Measurements from ENCODE around the gene THAP8. TPM values are rescaled to one million over a fixed set of nuclear protein-coding genes. Genes with fewer than 3 reads are reported as not detected.

The THAP8 gene
- total and polyA plus RNA-seq, 2 of the 8 experiments (the other 6 are each of a cell fraction or from before 2014, with no cell fraction given): 6.0 to 11.1 TPM

DNA sequence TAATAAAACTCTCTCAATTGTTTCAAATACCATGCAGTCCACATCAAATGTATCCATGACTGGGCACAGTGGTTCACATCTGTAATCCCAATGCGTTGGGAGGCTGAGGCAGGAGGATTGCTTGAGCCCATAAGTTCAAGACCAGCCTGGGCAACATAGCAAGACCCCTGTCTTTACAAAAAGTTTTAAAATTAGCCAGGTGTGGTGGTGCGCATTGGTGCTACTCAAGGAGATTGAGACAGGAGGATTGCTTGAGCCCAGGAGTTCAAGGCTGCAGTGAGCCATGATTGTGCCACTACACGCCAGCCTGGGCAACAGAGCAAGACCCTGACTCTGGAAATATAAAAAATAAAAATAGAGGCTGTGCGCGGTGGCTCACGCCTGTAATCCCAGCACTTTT is 26.4 kb downstream of the THAP8 start:
- DNase-seq (ENCODE audit: low read depth in 1 of 2, low spot score in 2 of 2) (no peak), FAIRE-seq (no peak)
- Histone ChIP-seq H2AK5ac (ENCODE audit: low read depth, low read length) (no peak overlapping the region), H3K4ac (replicated peaks; ENCODE audit: insufficient read length, low read depth, low read length) (no peak overlapping the region), H2BK15ac (ENCODE audit: low read length) (no peak overlapping the region), H3K27ac (ENCODE audit: low read depth, low read length) (no peak overlapping the region), H2BK120ac (replicated peaks; ENCODE audit: low read depth, low read length) (no peak overlapping the region), H3K4me3 (ENCODE audit: extremely low read depth in 1 of 4, insufficient read depth in 2 of 4, low read depth in 3 of 4, low read length in 4 of 4) (no peak overlapping the region), H4K8ac (ENCODE audit: extremely low read depth, insufficient read depth, low read length) (no peak overlapping the region), H4K20me1 (replicated peaks in 1 of 2; ENCODE audit: control insufficient read depth in 1 of 2, insufficient read depth in 2 of 2, low read length in 2 of 2) (peaks cover 0 to 9% of the 10 kb centered on the region in 2 experiments), H3K23me2 (ENCODE audit: low read depth, low read length) (no peaks in the 10 kb centered on the region; the same call in 1 of the 2 replicates), H3K27me3 (replicated peaks in 1 of 4; ENCODE audit: control insufficient read depth in 3 of 4, extremely low read depth in 1 of 4, insufficient read depth in 3 of 4, low read length in 3 of 4) (peaks cover 0 to 2% (median 0%) of the 10 kb centered on the region in 4 experiments; a peak in 1 of 7 replicates), H3K23ac (ENCODE audit: insufficient read length) (no peak overlapping the region), H3K18ac (ENCODE audit: extremely low read depth, low read length) (no peak overlapping the region), H2AFZ (ENCODE audit: low read length) (no peak overlapping the region), H3K9ac (replicated peaks in 1 of 4; ENCODE audit: extremely low read depth in 1 of 4, low read depth in 3 of 4, low read length in 3 of 4) (no peak overlapping the region), H3K36me3 (ENCODE audit: control insufficient read depth in 2 of 4, insufficient read depth in 4 of 4, low read length in 3 of 4) (peaks cover 0 to 17% (median 5%) of the 10 kb centered on the region in 4 experiments; a peak in 4 of 8 replicates), H3K9me3 (ENCODE audit: insufficient read depth in 2 of 2, low read depth in 1 of 2, low read length in 1 of 2) (no peaks in the 10 kb centered on the region), H3K4me1 (replicated peaks in 1 of 4; ENCODE audit: control insufficient read depth in 3 of 4, insufficient read depth in 4 of 4, low read length in 3 of 4) (peaks cover 0 to 4% (median 0%) of the 10 kb centered on the region in 4 experiments; a peak in 4 of 7 replicates), H4K5ac (ENCODE audit: insufficient read length, low read depth, low read length) (no peak overlapping the region), H3K14ac (ENCODE audit: insufficient read length) (no peak overlapping the region), H3K79me1 (ENCODE audit: low read depth, low read length) (no peaks in the 10 kb centered on the region), H2BK5ac (ENCODE audit: low read depth, low read length) (no peak overlapping the region), H4K91ac (replicated peaks; ENCODE audit: insufficient read length, low read length) (no peak overlapping the region), H3K56ac (replicated peaks; ENCODE audit: insufficient read length, low read depth, low read length) (no peak overlapping the region), H2BK20ac (ENCODE audit: low read length) (no peak overlapping the region), H3K79me2 (ENCODE audit: control insufficient read depth in 1 of 2, insufficient read depth in 2 of 2, low read length in 2 of 2) (no peaks in the 10 kb centered on the region), H3K4me2 (ENCODE audit: insufficient read depth in 1 of 2, low read depth in 2 of 2, low read length in 2 of 2) (no peak overlapping the region), H2BK12ac (ENCODE audit: low read depth, low read length) (no peak overlapping the region)
- POLR2A ChIA-PET (ENCODE audit: partially characterized antibody): no interaction called here
- CTCF ChIA-PET (ENCODE audit: partially characterized antibody): interaction anchor here (1.7 kb wide), 1 partner anchor 23 kb away, joined by 3 read pairs; no protein-coding TSS in a partner anchor
- WGBS, 2 experiments (ENCODE audit: extremely low coverage in 1 of 2, insufficient coverage in 1 of 2, insufficient read length in 1 of 2, insufficient replicate concordance in 2 of 2, low coverage in 1 of 2, low lambda C conversion rate in 2 of 2, missing lambda C conversion rate in 1 of 2): 92% methylated on average over 6 of the region's 6 CpGs; no CpG with 5 or more reads in 1 of the 2 experiments
- TF ChIP-seq HDAC6 (IDR thresholded peaks at IDR 0.05; ENCODE audit: low read depth, low read length) (no peak), ZNF274 (IDR thresholded peaks at IDR 0.05; ENCODE audit: borderline replicate concordance, extremely low read depth, low read length) (no peak), TAF1 (IDR thresholded peaks at IDR 0.05; ENCODE audit: low read depth, low read length) (no peak), POU5F1 (IDR thresholded peaks at IDR 0.05; ENCODE audit: low read depth, low read length) (no peak), EZH2 (IDR thresholded peaks at IDR 0.05; ENCODE audit: low read depth, low read length, severe bottlenecking) (no peak), RNF2 (IDR thresholded peaks at IDR 0.05; ENCODE audit: borderline replicate concordance, low read depth, low read length, missing control alignments, poor library complexity, severe bottlenecking) (no peak), POLR2AphosphoS5 (IDR thresholded peaks at IDR 0.05; ENCODE audit: low read depth, low read length) (no peak), SUZ12 (IDR thresholded peaks at IDR 0.05; ENCODE audit: low read length) (no peak), CBX5 (IDR thresholded peaks at IDR 0.05; ENCODE audit: low read depth, low read length) (no peak)

Measured in H1 (cell line).